CD4-positive, alpha-beta T cell treated with Interleukin-4 for 4 hours (primary cell): ENCODE measurements around the gene IGSF21.

ENCODE experiments used
- DNase-seq: peaks from one replicate; pipeline ENCODE4 v3.0.0-alpha.2; 2020

The IGSF21 gene

GRCh38 chr1:18233176-18233864 is 125.7 kb downstream of the IGSF21 start:
- DNase-seq: no peak

- no peak for DNase-seq
Measured at GRCh38 chr1:18234790-18235242, 127.2 kb downstream of the IGSF21 start.

GRCh38 chr1:18237371-18237770 is 129.8 kb downstream of the IGSF21 start:
- DNase-seq: no peak

GRCh38 chr1:18238190-18238589 is 130.6 kb downstream of the IGSF21 start:
- no peak for DNase-seq

GRCh38 chr1:18239671-18240070 is 132.1 kb downstream of the IGSF21 start:
- no peak for DNase-seq

- DNase-seq: no peak
Measured at GRCh38 chr1:18240906-18241305, 133.3 kb downstream of the IGSF21 start.

GRCh38 chr1:18241891-18242290 is 134.3 kb downstream of the IGSF21 start:
- no peak for DNase-seq

GRCh38 chr1:18243503-18244175 is 136.0 kb downstream of the IGSF21 start:
- no peak for DNase-seq

- DNase-seq: no peak
Measured at GRCh38 chr1:18244762-18245161, 137.2 kb downstream of the IGSF21 start.

GRCh38 chr1:18245647-18246046 is 138.0 kb downstream of the IGSF21 start:
- no peak for DNase-seq

GRCh38 chr1:18246543-18246942 is 138.9 kb downstream of the IGSF21 start:
- no peak for DNase-seq

- no peak for DNase-seq
Measured at GRCh38 chr1:18247151-18247550, 139.6 kb downstream of the IGSF21 start.

- DNase-seq: no peak
Measured at GRCh38 chr1:18249631-18250030, 142.0 kb downstream of the IGSF21 start.

GRCh38 chr1:18253093-18253492 is 145.5 kb downstream of the IGSF21 start:
- DNase-seq: no peak

- DNase-seq: no peak
Measured at GRCh38 chr1:18256282-18257235, 149.0 kb downstream of the IGSF21 start.

GRCh38 chr1:18257778-18258177 is 150.2 kb downstream of the IGSF21 start:
- no peak for DNase-seq

GRCh38 chr1:18261891-18262290 is 154.3 kb downstream of the IGSF21 start:
- no peak for DNase-seq

- DNase-seq: no peak
Measured at GRCh38 chr1:18262726-18263125, 155.1 kb downstream of the IGSF21 start.

GRCh38 chr1:18263547-18264120 is 156.0 kb downstream of the IGSF21 start:
- DNase-seq: no peak

GRCh38 chr1:18264450-18265039 is 156.9 kb downstream of the IGSF21 start:
- no peak for DNase-seq

GRCh38 chr1:18265641-18266040 is 158.0 kb downstream of the IGSF21 start:
- no peak for DNase-seq

- no peak for DNase-seq
Measured at GRCh38 chr1:18266391-18266790, 158.8 kb downstream of the IGSF21 start.

GRCh38 chr1:18271336-18271735 is 163.7 kb downstream of the IGSF21 start:
- DNase-seq: no peak
